Prostate gland (tissue), 2 donors: ENCODE results near the gene TMEM123. TPM values are rescaled to one million over a fixed set of nuclear protein-coding genes. Genes with fewer than 3 reads are reported as not detected.

ENCODE experiments used
- DNase-seq: peaks from one replicate; pipeline ENCODE4 v3.0.0-alpha.2; 2019; ENCODE audit warnings: low spot score
- H3K27ac ChIP-seq, 2 donors: fragments of 200-600 bp; sonication (generic); 2 replicates each; pipeline ENCODE4 v1.5.1; 2017 to 2019
- H3K27me3 ChIP-seq: fragments of 200-600 bp; sonication (generic); replicated peaks from 2 replicates; pipeline ENCODE4 v1.5.1; 2019; ENCODE audit not compliant: insufficient read depth
- H3K36me3 ChIP-seq, 2 donors: fragments of 200-600 bp; sonication (generic); 1 replicate in 1 of 2; 2 replicates in 1 of 2; pipeline versions ENCODE4 v1.5.1 to v1.8.1; 2017 to 2019
- H3K4me1 ChIP-seq: fragments of 200-600 bp; sonication (generic); replicated peaks from 2 replicates; pipeline ENCODE4 v1.5.1; 2019
- H3K4me3 ChIP-seq, 2 donors: fragments of 200-600 bp; sonication (generic); 2 replicates each; pipeline ENCODE4 v1.5.1; 2017 to 2019
- H3K9me3 ChIP-seq: fragments of 200-600 bp; sonication (generic); 2 replicates; pipeline ENCODE4 v1.5.1; 2017
- POLR2A ChIP-seq: fragments of 450-650 bp; IDR thresholded peaks from one replicate; pipeline ENCODE4 v1.6.1; 2016; ENCODE audit warnings: antibody characterized with exemption, mild to moderate bottlenecking
- POLR2AphosphoS5 ChIP-seq: sonication (generic); formaldehyde crosslinking; IDR thresholded peaks from one replicate; pipeline ENCODE4 v1.6.1; 2017; ENCODE audit warnings: antibody characterized with exemption
- WGBS: methylation state at CpG from one replicate; pipeline ENCODE4 v1.1.5; 2018; 5-methylcytosine and 5-hydroxymethylcytosine counted together
- intact Hi-C: fragments of 100-400 bp; cut with DNase I; formaldehyde crosslinking; loops from one replicate; pipeline ENCODE4 v1.14.2; 2022
- total RNA-seq, 2 donors: library from RNA; depleted of rRNA; stranded (reverse); fragments of >200 nt; gene quantifications; one replicate each; pipeline ENCODE4 v1.1.0, GENCODE V29; 2016
- TF ChIP-seq, protein P1 (sequence below), 4 experiments: fragments of 200-600 bp in 2 of 4; fragments of 450-650 bp in 2 of 4; sonication (generic) in 2 of 4; IDR thresholded peaks; 1 replicate in 3 of 4; 2 replicates in 1 of 4; pipeline ENCODE4 v1.5.1; 2016 to 2019; ENCODE audit warnings: antibody characterized with exemption in 4 of 4, mild to moderate bottlenecking in 2 of 4, moderate library complexity in 2 of 4

TMEM123 gene
- total RNA-seq, 2 donors from 2014 or later, result 205 to 227 TPM

DNA sequence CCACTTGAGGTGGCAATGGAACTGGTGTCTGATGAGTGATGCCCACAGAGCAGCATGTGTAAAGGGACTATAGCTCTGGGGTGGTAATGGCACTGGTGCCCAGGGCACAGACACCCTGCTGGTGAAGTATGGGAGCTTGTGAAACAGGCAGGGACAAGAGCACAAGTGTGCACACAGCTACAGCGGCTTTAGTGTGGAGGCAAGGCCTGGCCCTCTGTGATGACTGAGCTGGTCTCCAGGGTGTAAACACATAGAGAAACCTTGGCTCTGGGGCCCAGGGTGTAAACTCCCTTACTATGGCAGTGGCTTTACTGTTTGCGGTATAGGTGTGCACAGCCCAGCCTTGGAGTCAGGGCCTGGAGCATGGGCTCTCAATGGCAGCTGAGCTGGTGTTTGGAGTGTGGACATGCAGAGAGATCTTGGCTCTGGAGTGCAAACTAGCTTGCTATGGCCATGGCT lies 59.3 kb downstream of the TMEM123 start:
- Histone ChIP-seq H3K4me3 (no peak overlapping the region), H3K36me3 (no peaks in the 10 kb centered on the region), H3K27me3 (no peaks in the 10 kb centered on the region), H3K4me1 (no peaks in the 10 kb centered on the region), H3K27ac (no peak overlapping the region), H3K9me3 (no peaks in the 10 kb centered on the region)
- WGBS, result 100% methylated on average over 2 of the region's 2 CpGs
- no peak for DNase-seq
- intact Hi-C loops, result no loop called here
- TF ChIP-seq POLR2A (no peak), POLR2AphosphoS5 (no peak)
- TF ChIP-seq, protein P1, sequence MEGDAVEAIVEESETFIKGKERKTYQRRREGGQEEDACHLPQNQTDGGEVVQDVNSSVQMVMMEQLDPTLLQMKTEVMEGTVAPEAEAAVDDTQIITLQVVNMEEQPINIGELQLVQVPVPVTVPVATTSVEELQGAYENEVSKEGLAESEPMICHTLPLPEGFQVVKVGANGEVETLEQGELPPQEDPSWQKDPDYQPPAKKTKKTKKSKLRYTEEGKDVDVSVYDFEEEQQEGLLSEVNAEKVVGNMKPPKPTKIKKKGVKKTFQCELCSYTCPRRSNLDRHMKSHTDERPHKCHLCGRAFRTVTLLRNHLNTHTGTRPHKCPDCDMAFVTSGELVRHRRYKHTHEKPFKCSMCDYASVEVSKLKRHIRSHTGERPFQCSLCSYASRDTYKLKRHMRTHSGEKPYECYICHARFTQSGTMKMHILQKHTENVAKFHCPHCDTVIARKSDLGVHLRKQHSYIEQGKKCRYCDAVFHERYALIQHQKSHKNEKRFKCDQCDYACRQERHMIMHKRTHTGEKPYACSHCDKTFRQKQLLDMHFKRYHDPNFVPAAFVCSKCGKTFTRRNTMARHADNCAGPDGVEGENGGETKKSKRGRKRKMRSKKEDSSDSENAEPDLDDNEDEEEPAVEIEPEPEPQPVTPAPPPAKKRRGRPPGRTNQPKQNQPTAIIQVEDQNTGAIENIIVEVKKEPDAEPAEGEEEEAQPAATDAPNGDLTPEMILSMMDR (IDR thresholded peaks at IDR 0.05), result no peak

DNA sequence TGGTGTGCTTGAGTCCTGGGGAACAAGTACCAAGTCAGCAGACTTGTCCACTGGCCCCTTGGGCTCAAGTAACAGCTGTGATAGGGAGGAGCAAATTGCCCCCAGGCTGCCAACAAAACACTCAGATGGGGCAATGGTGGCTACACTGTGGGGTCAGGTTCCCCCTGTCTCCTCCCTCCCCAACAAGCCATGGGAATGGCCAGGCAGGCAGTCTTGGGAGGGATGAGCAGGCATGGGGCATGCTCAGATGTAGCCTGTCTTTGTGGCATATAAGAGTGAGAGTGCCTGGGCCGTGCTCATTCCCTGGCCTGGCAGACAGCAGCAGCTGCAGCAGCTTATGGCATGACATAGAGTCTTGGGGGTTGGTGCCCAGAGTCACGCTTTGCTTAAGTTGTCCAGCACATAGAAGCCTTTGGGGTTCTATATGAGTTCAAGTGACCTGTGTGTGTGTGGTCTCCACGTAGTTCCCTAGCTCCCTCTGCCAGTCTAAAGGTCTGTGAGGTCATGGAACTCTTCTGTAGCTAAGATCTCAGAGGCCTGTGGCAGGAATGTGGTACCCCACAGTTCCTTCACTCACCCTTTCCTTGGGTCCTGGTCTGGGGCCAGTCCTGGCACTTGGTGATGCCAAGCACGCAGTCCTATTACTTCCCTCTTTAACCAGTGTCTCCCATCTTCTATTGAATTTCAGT lies 60.9 kb downstream of the TMEM123 start:
- WGBS, result 95% methylated on average over 4 of the region's 4 CpGs
- no peak overlapping the region for H3K27ac ChIP-seq
- no peak overlapping the region for H3K4me3 ChIP-seq
- H3K4me1 ChIP-seq, result no peaks in the 10 kb centered on the region
- TF ChIP-seq POLR2AphosphoS5, result no peak
- no peak for TF ChIP-seq POLR2A
- TF ChIP-seq, protein P1 (IDR thresholded peaks at IDR 0.05), result no peak
- H3K9me3 ChIP-seq, result no peaks in the 10 kb centered on the region
- no peaks in the 10 kb centered on the region for H3K27me3 ChIP-seq
- H3K36me3 ChIP-seq, result no peaks in the 10 kb centered on the region
- DNase-seq, result no peak
- intact Hi-C loops, result no loop called here

DNA sequence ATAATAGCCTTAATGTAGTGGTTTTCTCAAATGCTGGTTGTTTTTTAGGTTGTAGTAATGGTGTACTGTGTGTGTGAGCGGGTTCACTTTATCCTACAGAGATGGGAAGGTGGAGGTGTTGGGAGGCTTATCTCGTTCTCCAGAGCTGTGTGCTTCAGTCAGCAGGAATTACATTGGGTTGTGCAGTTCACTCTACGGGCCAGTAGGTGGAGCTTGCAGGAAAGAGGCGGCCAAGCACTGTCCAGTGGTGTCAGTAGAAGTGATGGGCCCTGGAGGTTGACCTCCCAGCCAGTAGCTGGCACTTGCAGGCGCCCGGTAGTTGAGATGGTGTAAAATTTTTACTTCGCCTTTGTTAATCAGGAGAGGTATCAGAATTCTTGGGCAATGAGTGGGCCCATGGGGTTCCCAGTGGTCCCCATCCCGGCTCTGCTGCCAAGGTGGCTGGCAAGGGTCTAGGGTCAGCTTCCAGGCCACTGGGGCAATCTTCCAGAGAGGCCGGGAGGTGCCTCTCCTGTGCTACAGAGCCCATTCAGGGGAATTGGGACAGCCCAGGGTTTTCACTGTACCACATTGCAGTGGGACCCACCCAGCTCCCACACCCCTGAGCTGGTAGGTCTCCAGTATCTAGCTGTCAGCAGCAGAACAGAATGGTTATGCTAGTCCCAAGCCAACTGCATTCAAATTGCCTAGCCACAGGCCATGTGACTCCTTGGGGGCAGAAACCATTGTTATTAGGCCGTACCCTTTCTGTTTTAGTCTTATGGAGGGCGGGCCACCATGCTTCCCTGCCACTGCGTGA lies 61.7 kb downstream of the TMEM123 start:
- TF ChIP-seq POLR2A (no peak), POLR2AphosphoS5 (no peak)
- TF ChIP-seq, protein P1 (IDR thresholded peaks at IDR 0.05), result peak; percentile 67 to 81 (median 75)
- Histone ChIP-seq H3K4me1 (no peaks in the 10 kb centered on the region), H3K36me3 (no peaks in the 10 kb centered on the region), H3K27ac (no peak overlapping the region), H3K9me3 (no peaks in the 10 kb centered on the region), H3K27me3 (no peaks in the 10 kb centered on the region), H3K4me3 (no peak overlapping the region)
- WGBS, result 73% methylated on average over 12 of the region's 12 CpGs
- DNase-seq, result peak; percentile 50
- intact Hi-C loops, result no loop called here

DNA sequence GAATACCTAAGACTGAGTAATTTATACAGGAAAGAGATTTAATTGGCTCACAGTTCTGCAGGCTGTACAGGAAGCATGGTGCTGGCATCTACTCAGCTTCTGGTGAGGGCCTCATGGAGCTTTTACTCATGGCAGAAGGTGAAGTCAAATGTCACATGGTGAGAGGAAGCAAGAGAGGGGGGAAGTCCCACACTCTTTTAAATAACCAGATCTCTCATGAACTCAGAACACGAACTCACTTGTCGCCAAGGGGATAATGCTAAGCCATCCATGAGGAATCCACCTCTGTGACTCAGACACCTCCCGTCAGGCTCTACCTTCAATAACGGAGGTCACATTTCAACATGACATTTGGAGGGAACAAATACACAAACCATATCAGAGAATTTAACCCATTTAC lies 63.3 kb downstream of the TMEM123 start:
- Histone ChIP-seq H3K27me3 (no peaks in the 10 kb centered on the region), H3K4me3 (no peak overlapping the region), H3K4me1 (no peaks in the 10 kb centered on the region), H3K36me3 (no peaks in the 10 kb centered on the region), H3K9me3 (no peaks in the 10 kb centered on the region), H3K27ac (no peak overlapping the region)
- intact Hi-C loops, result no loop called here
- no peak for DNase-seq
- WGBS, result 92% methylated on average over 4 of the region's 4 CpGs
- TF ChIP-seq POLR2A (no peak), POLR2AphosphoS5 (no peak)
- TF ChIP-seq, protein P1 (IDR thresholded peaks at IDR 0.05), result no peak
